Activated B cell treated with CpG ODN at 0.5 μM for 24 hours (primary cell): ENCODE data around the gene PRKAG2. TPM values are rescaled to one million over a fixed set of nuclear protein-coding genes. Genes with fewer than 3 reads are reported as not detected.

Experiments used
- ATAC-seq: fragments of 200-7000 bp; cut with Tn5 transposase; one replicate; pipeline ENCODE4 v1.10.0; 2021; ENCODE audit warnings: low read depth, mild to moderate bottlenecking, moderate library complexity
- CTCF ChIA-PET: fragments of 350-600 bp; sonication (Branson Sonifier 250); formaldehyde crosslinking; loops from one replicate; lab custom pipeline; 2021; ENCODE audit warnings: antibody characterized with exemption; lab: Charles Lee
- POLR2A ChIA-PET: fragments of 350-600 bp; sonication (Branson Sonifier 250); formaldehyde crosslinking; loops from one replicate; lab custom pipeline; 2021; ENCODE audit warnings: antibody characterized with exemption; lab: Charles Lee
- DNase-seq: peaks from one replicate; pipeline ENCODE4 v3.0.0; 2022
- H3K27ac Mint-ChIP-seq: one replicate; pipeline ENCODE4 v1.8.0; 2020; ENCODE audit warnings: mixed read lengths
- H3K27me3 Mint-ChIP-seq: one replicate; pipeline ENCODE4 v1.8.0; 2021; ENCODE audit warnings: mixed read lengths
- H3K36me3 Mint-ChIP-seq: one replicate; pipeline ENCODE4 v1.8.0; 2021; ENCODE audit warnings: low read depth, mixed read lengths
- H3K4me1 Mint-ChIP-seq: one replicate; pipeline ENCODE4 v1.8.0; 2021; ENCODE audit warnings: mixed read lengths
- H3K4me3 Mint-ChIP-seq: one replicate; pipeline ENCODE4 v1.8.0; 2020; ENCODE audit warnings: mild to moderate bottlenecking, mixed read lengths
- H3K9me3 Mint-ChIP-seq: one replicate; pipeline ENCODE4 v1.8.0; 2020; ENCODE audit warnings: mixed read lengths
- intact Hi-C: fragments of 100-400 bp; cut with micrococcal nuclease; formaldehyde crosslinking; loops from one replicate; pipeline ENCODE4 v1.15.1; 2024
- total RNA-seq: library from RNA; stranded (reverse); gene quantifications from 2 replicates; pipeline ENCODE4 v1.2.3, GENCODE V29; 2022
- TF ChIP-seq, protein P1 (sequence below): fragments of 200-600 bp; IDR thresholded peaks from one replicate; pipeline ENCODE4 v1.8.0; 2022; ENCODE audit warnings: antibody characterized with exemption, mild to moderate bottlenecking

PRKAG2 gene
- total RNA-seq, 1 donor from 2014 or later = 19.7 TPM

GRCh38 chr7:151900986-151901621 is 24.2 kb upstream of the PRKAG2 start:
- Mint-ChIP-seq H3K4me1 (no peaks in the 10 kb centered on the region), H3K9me3 (no peaks in the 10 kb centered on the region), H3K27me3 (peaks cover 28% of the 10 kb centered on the region), H3K36me3 (no peaks in the 10 kb centered on the region), H3K4me3 (no peak overlapping the region), H3K27ac (no peak overlapping the region)
- ATAC-seq = no peak
- intact Hi-C loops = no loop called here
- TF ChIP-seq, protein P1, sequence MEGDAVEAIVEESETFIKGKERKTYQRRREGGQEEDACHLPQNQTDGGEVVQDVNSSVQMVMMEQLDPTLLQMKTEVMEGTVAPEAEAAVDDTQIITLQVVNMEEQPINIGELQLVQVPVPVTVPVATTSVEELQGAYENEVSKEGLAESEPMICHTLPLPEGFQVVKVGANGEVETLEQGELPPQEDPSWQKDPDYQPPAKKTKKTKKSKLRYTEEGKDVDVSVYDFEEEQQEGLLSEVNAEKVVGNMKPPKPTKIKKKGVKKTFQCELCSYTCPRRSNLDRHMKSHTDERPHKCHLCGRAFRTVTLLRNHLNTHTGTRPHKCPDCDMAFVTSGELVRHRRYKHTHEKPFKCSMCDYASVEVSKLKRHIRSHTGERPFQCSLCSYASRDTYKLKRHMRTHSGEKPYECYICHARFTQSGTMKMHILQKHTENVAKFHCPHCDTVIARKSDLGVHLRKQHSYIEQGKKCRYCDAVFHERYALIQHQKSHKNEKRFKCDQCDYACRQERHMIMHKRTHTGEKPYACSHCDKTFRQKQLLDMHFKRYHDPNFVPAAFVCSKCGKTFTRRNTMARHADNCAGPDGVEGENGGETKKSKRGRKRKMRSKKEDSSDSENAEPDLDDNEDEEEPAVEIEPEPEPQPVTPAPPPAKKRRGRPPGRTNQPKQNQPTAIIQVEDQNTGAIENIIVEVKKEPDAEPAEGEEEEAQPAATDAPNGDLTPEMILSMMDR = no peak
- no peak for DNase-seq
- CTCF ChIA-PET = no interaction called here
- POLR2A ChIA-PET = no interaction called here

GRCh38 chr7:151900591-151900985 is 23.7 kb upstream of the PRKAG2 start:
- CTCF ChIA-PET = no interaction called here
- TF ChIP-seq, protein P1 = no peak
- Mint-ChIP-seq H3K4me1 (no peaks in the 10 kb centered on the region), H3K36me3 (no peaks in the 10 kb centered on the region), H3K27me3 (peaks cover 25% of the 10 kb centered on the region), H3K27ac (no peak overlapping the region), H3K9me3 (no peaks in the 10 kb centered on the region), H3K4me3 (no peak overlapping the region)
- DNase-seq = no peak
- intact Hi-C loops = no loop called here
- ATAC-seq = no peak
- POLR2A ChIA-PET = no interaction called here

GRCh38 chr7:151899513-151900360 is 22.8 kb upstream of the PRKAG2 start:
- POLR2A ChIA-PET = no interaction called here
- no peak for DNase-seq
- no peak for ATAC-seq
- H3K27ac Mint-ChIP-seq = no peak overlapping the region
- intact Hi-C loops = no loop called here
- no peaks in the 10 kb centered on the region for H3K36me3 Mint-ChIP-seq
- no peaks in the 10 kb centered on the region for H3K4me1 Mint-ChIP-seq
- H3K4me3 Mint-ChIP-seq = no peak overlapping the region
- no peaks in the 10 kb centered on the region for H3K9me3 Mint-ChIP-seq
- H3K27me3 Mint-ChIP-seq = peaks cover 20% of the 10 kb centered on the region
- TF ChIP-seq, protein P1 = no peak
- CTCF ChIA-PET = no interaction called here

DNA sequence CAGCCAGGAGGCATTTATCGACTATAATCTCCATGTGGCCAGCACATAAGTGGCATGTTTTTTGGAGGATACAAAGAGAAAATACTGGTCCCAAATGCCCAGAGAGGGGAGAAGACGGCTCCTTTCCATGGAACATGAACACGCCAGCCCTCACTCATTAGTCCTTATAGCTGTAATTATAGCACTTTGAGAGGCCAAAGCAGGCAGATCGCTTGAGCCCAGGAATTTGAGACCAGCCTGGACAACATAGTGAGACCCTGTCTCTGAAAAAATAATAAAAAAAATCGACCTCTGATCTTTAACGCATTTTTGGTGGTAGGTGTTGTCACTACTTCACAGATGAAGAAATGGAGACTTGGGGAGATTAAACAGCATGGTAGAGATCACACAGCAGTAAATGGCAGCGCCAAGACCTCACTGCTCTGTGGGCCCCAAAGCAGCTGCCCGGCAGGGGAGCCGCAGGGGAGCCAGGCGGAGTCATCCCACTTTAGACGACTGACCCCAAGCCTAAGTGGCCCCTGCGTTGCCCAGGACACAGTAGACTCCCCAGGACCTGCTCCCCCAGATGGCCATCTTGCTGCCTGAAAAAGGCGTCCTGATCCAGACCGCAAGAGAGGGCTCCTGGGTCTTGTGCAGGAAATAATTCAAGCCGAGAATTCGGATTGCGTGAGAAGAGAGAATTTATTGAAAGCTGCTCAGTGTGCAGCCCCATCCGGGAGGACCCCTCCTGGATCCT is 21.2 kb upstream of the PRKAG2 start:
- H3K9me3 Mint-ChIP-seq = no peaks in the 10 kb centered on the region
- H3K27ac Mint-ChIP-seq = no peak overlapping the region
- no peaks in the 10 kb centered on the region for H3K36me3 Mint-ChIP-seq
- DNase-seq = no peak
- H3K4me3 Mint-ChIP-seq = no peak overlapping the region
- CTCF ChIA-PET = no interaction called here
- POLR2A ChIA-PET = no interaction called here
- peaks cover 16% of the 10 kb centered on the region for H3K27me3 Mint-ChIP-seq
- H3K4me1 Mint-ChIP-seq = no peaks in the 10 kb centered on the region
- intact Hi-C loops = no loop called here
- ATAC-seq = no peak
- TF ChIP-seq, protein P1 = no peak
